Loucy (cell line): Measurements from ENCODE around the gene ACSS3.

Source experiments
- EZH2phosphoT487 ChIP-seq: fragments of 200-600 bp; IDR thresholded peaks from 2 replicates; pipeline ENCODE4 v1.6.1; 2018; ENCODE audit warnings: antibody characterized with exemption, mild to moderate bottlenecking, moderate library complexity, borderline replicate concordance
- TF ChIP-seq, protein P1 (sequence below): fragments of 200-600 bp; sonication (generic); conservative IDR thresholded peaks from 2 replicates; pipeline ENCODE4 v1.5.1; 2014; ENCODE audit warnings: mild to moderate bottlenecking, antibody characterized with exemption, low read length

DNA sequence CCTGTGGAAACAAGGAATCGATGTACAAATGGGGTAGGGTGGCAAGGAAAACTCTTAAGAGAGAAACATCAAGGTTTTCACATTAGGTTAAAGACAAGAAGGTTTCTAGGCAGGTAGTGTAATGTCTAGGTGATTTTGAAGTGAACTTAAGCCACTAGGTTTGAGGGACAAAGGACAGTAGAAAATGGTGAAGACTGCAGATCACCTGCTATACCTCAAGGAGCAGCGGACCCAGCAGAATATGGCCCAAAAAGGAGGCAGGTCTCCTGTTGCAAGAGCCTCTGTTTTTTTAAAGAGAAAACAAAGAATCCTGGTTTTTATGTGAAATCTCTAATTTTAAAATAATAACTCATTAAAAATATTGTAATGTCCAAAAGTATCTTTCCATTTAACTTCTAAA lies 178.1 kb downstream of the ACSS3 start:
- TF ChIP-seq, protein P1, sequence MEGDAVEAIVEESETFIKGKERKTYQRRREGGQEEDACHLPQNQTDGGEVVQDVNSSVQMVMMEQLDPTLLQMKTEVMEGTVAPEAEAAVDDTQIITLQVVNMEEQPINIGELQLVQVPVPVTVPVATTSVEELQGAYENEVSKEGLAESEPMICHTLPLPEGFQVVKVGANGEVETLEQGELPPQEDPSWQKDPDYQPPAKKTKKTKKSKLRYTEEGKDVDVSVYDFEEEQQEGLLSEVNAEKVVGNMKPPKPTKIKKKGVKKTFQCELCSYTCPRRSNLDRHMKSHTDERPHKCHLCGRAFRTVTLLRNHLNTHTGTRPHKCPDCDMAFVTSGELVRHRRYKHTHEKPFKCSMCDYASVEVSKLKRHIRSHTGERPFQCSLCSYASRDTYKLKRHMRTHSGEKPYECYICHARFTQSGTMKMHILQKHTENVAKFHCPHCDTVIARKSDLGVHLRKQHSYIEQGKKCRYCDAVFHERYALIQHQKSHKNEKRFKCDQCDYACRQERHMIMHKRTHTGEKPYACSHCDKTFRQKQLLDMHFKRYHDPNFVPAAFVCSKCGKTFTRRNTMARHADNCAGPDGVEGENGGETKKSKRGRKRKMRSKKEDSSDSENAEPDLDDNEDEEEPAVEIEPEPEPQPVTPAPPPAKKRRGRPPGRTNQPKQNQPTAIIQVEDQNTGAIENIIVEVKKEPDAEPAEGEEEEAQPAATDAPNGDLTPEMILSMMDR = no peak
- TF ChIP-seq EZH2phosphoT487 = no peak
